ENCODE results near the gene RGP1. TPM values are rescaled to one million over a fixed set of nuclear protein-coding genes. Genes with fewer than 3 reads are reported as not detected.

The RGP1 gene
- total and polyA plus RNA-seq, 5 donors = 17.7 to 35.0 (median 26.1) TPM

DNA sequence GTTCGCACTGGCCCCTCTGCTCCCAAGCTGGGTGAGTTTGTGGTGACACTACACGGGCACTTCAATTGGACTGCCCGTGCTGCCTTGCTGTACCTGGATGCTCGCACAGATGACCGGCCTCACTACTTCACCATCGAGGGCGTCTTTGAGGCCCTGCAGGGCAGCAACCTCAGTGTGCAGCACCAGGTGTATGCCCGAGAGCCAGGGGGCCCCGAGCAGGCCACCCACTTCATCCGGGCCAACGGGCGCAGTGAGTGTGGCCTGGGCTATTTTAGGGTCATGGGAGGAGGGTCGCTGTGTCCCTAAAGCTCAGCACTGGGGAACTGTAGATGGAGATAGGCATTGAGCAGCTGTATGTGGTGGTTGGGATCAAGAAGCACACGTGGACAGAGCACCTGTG, 43.7 kb downstream of the RGP1 start:
- H3K27ac ChIP-seq (ENCODE audit: low read length) = no peak overlapping the region
- DNase-seq (peak in 2 of 3 donors; percentile 22 to 49), ATAC-seq (no peak)
- no peaks in the 10 kb centered on the region for H3K4me1 ChIP-seq (ENCODE audit: control insufficient read depth, insufficient read depth, low read length)
- WGBS = 89% methylated on average over 14 of the region's 14 CpGs
- intact Hi-C loops (cut with DNase I) = loop anchor here in 3 of 4 donors (5.0 kb wide), 2 partner anchors 34 to 89 kb away; partner anchors contain the start of genes FAM221B (in 1 of the 3) and TMEM8B (in 1 of the 3)
- no peaks in the 10 kb centered on the region for H3K27me3 ChIP-seq (ENCODE audit: control insufficient read depth, insufficient read depth)
- H3K4me3 ChIP-seq (ENCODE audit: low read length) = no peak overlapping the region
- no peaks in the 10 kb centered on the region for H3K9me3 ChIP-seq (ENCODE audit: control insufficient read depth, low read length)

DNA sequence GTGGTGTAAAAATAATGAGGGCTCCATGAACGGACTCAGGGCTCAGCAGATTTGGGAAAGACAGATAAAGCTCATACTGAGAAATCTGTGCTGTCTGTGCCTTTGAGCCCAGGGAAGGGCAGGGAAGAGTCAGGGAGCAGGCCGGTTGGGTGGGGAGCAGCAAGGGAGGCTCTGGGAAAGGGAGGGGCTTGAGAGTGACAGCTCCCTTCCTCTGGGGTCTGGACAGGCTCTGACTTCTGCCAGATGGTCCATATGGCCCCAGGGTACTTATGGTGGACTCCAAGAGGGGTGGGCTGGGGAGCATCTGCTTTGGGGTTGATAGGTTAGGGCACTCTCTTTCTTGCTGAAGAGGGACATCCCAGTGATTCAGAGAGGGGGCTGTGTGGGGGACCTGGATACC, 44.4 kb downstream of the RGP1 start:
- ATAC-seq = no peak
- 45% methylated on average over 2 of the region's 2 CpGs for WGBS
- no peak for DNase-seq
- H3K9me3 ChIP-seq (ENCODE audit: control insufficient read depth, low read length) = no peaks in the 10 kb centered on the region
- intact Hi-C loops (cut with DNase I) = loop anchor here in 3 of 4 donors (5.0 kb wide), 2 partner anchors 34 to 89 kb away; partner anchors contain the start of genes FAM221B (in 1 of the 3) and TMEM8B (in 1 of the 3)
- H3K27ac ChIP-seq (ENCODE audit: low read length) = no peak overlapping the region
- H3K27me3 ChIP-seq (ENCODE audit: control insufficient read depth, insufficient read depth) = no peaks in the 10 kb centered on the region
- H3K4me1 ChIP-seq (ENCODE audit: control insufficient read depth, insufficient read depth, low read length) = no peaks in the 10 kb centered on the region
- no peak overlapping the region for H3K4me3 ChIP-seq (ENCODE audit: low read length)

DNA sequence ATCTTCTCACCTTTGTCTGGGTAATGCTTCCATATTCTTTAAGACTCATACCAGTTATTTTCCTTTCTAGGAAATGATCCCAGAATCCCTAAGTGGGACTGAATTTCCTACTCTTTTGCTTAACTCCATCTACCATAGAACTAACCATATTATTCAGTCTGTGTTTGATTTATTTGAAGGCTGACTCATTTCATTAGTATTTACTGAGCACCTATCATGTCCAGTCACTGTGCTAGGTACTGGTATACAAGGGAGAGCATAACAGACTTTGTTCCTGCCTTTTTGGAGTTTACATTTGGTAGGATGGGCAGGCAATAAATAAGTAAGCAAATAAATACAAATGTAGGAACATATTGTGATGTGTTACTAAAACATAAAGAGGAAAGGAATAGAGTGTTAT, 46.6 kb downstream of the RGP1 start:
- no peak for ATAC-seq
- no peaks in the 10 kb centered on the region for H3K27me3 ChIP-seq (ENCODE audit: control insufficient read depth, insufficient read depth)
- no peak overlapping the region for H3K4me3 ChIP-seq (ENCODE audit: low read length)
- no peaks in the 10 kb centered on the region for H3K4me1 ChIP-seq (ENCODE audit: control insufficient read depth, insufficient read depth, low read length)
- DNase-seq = no peak
- H3K9me3 ChIP-seq (ENCODE audit: control insufficient read depth, low read length) = no peaks in the 10 kb centered on the region
- no peak overlapping the region for H3K27ac ChIP-seq (ENCODE audit: low read length)
- intact Hi-C loops (cut with DNase I) = no loop called here

DNA sequence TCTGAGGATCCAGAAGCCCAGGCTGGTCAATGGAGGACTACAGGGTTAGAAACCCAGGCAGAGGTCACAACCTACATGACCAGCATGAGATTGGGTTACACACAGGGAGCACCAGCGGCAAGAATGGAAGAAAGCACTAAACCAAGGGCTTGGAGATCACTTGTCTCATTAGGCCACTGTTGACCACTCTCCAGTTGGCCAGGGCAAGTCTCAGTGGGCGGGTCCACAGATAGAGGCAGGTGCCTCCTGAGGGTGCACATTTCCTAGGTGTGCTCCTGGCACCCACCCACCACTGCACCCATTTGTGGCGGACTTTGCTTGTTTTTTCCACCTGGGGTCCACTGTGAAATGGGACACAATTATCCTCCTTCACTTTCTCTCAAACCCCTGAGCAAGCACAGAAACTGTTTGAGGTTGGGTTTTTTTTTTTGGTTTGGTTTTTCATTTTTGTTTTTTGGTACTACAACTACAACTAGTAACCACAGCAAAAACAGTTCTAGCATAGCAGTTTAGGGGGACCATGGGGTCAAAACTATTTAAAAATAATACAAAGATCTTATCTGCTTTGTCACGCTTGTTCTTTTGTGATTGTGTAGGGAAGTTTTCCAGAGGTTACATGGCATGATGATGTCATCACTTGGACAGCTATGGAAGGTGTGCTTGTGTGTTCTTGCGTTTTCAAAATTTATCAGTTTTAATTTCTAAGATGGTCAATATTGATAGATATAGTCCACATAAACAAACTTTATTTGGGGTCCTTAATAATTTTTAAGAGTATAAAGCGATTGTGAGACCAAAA, 48.4 kb downstream of the RGP1 start:
- no peak for ATAC-seq
- Histone ChIP-seq H3K4me3 (ENCODE audit: low read length) (no peak overlapping the region), H3K4me1 (ENCODE audit: control insufficient read depth, insufficient read depth, low read length) (no peaks in the 10 kb centered on the region), H3K27ac (ENCODE audit: low read length) (no peak overlapping the region), H3K9me3 (ENCODE audit: control insufficient read depth, low read length) (no peaks in the 10 kb centered on the region), H3K27me3 (ENCODE audit: control insufficient read depth, insufficient read depth) (no peaks in the 10 kb centered on the region)
- 81% methylated on average over 6 of the region's 6 CpGs for WGBS
- no peak for DNase-seq
- intact Hi-C loops (cut with DNase I) = no loop called here

DNA sequence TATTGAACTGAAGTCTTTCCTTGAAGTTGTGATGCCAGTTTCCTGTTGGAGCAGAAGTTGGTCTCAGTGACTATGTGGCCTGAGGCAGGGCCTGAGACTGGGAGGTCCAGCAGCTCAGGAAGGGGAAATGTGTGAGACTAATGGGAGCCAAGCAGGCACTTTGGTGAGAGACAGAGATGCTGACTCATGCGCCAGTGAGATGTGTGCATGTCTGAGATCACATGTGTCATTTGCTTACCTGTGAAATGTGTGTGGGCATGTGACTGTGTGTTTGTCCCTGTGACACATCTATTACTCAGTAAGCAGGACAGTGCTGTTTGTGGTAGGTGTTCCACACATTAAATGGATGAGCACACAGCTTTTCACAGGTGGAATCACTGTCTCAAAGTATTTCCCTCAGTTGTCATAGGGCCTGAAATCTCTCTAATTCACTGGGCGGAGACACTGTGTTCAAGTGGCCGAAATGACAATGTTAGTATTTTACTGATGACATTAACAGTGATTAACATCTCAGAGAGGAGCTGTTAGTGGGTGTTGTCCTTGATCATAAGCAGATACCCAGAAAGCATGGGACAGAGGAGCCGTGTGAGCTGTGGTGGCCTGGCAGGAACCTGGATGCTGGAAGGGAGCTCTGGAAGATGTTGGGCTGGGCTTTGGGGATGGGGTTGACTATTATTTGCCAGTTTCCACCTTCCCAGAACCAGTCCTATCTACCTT, 49.7 kb downstream of the RGP1 start:
- Histone ChIP-seq H3K27ac (ENCODE audit: low read length) (no peak overlapping the region), H3K4me3 (ENCODE audit: low read length) (no peak overlapping the region), H3K9me3 (ENCODE audit: control insufficient read depth, low read length) (no peaks in the 10 kb centered on the region), H3K27me3 (ENCODE audit: control insufficient read depth, insufficient read depth) (no peaks in the 10 kb centered on the region), H3K4me1 (ENCODE audit: control insufficient read depth, insufficient read depth, low read length) (no peaks in the 10 kb centered on the region)
- intact Hi-C loops (cut with DNase I) = no loop called here
- no peak for DNase-seq
- no peak for ATAC-seq
- 89% methylated on average over 4 of the region's 4 CpGs for WGBS

DNA sequence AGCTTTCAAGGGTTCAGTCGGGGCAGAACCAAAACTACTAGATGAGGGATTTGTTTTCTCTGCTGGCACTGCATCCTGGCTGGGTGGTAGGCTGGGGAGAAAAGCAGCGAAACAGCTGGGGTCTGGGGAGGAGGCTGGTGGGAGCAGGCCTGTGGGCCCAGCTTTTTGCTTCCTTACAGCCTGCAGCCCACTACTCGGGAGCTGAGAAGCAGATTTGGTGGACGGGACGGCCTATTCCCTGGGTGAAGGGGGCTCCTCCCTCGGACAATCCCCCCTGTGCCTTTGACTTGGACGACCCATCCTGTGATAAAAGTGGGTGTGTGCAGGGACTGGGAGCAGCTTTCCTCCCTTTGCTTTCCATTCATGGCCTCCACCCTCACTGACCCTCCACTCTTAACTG, 51.4 kb downstream of the RGP1 start:
- intact Hi-C loops (cut with DNase I) = no loop called here
- Histone ChIP-seq H3K9me3 (ENCODE audit: control insufficient read depth, low read length) (no peaks in the 10 kb centered on the region), H3K4me3 (ENCODE audit: low read length) (no peak overlapping the region), H3K4me1 (ENCODE audit: control insufficient read depth, insufficient read depth, low read length) (no peaks in the 10 kb centered on the region), H3K27ac (ENCODE audit: low read length) (no peak overlapping the region), H3K27me3 (ENCODE audit: control insufficient read depth, insufficient read depth) (no peaks in the 10 kb centered on the region)
- DNase-seq (no peak), ATAC-seq (no peak)
- 78% methylated on average over 7 of the region's 7 CpGs for WGBS

DNA sequence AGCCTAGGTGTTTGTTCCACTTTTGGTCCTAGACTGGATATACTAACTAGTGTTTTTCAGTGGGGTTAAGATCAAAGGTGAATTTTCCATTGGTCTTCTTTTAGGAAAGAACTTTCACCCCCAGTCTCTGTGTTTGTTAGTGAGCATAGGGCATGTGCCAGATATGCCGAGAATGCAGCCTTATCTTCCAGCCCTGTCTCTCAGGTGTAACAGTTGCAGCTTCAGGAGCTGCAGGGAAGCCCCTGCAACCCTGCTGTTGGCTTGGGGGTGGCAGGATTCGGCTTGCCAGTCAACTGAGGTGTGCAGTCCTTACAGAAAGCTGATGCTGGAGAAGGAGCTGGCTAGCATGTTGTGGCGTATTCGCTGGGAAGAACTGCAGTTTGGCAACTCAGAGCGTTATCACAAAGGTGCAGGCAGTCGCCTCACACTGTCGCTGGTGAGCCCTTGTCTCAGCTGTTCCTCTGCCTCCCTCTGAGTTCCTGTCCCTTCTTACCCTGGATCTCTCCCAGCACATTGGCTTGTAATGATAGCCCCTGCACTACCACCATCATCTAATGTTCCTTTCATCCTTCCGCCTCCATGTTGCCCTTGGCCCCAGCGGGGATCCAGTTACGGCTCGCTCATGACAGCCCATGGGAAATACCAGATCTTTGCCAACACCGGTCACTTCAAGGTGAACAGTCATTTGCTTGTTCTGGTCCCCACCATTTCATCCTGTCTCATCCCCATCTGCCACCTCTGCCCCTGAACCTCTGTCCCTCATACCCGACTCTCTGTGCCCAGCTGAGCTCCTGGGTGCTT, 52.4 kb downstream of the RGP1 start:
- intact Hi-C loops (cut with DNase I) = no loop called here
- no peaks in the 10 kb centered on the region for H3K27me3 ChIP-seq (ENCODE audit: control insufficient read depth, insufficient read depth)
- H3K4me3 ChIP-seq (ENCODE audit: low read length) = no peak overlapping the region
- no peaks in the 10 kb centered on the region for H3K4me1 ChIP-seq (ENCODE audit: control insufficient read depth, insufficient read depth, low read length)
- H3K27ac ChIP-seq (ENCODE audit: low read length) = no peak overlapping the region
- peak in 1 of 2 donors; percentile 17 for ATAC-seq
- H3K9me3 ChIP-seq (ENCODE audit: control insufficient read depth, low read length) = no peaks in the 10 kb centered on the region
- no peak for DNase-seq
- WGBS = 86% methylated on average over 13 of the region's 13 CpGs

DNA sequence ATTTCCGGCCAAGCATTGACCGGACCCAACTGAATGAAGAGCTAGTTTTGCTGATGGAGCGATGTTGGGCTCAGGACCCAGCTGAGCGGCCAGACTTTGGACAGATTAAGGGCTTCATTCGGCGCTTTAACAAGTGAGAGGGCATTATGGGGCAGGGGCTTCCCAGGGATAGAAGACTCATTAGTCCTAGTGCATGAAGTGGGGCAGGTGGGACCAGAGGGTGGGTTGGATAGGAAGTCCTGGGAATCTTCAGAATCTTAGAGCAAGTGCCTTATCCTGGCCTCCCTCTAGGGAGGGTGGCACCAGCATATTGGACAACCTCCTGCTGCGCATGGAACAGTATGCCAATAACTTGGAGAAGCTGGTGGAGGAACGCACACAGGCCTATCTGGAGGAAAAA, 57.0 kb downstream of the RGP1 start:
- H3K27me3 ChIP-seq (ENCODE audit: control insufficient read depth, insufficient read depth) = no peaks in the 10 kb centered on the region
- ATAC-seq = no peak
- H3K4me1 ChIP-seq (ENCODE audit: control insufficient read depth, insufficient read depth, low read length) = no peaks in the 10 kb centered on the region
- H3K4me3 ChIP-seq (ENCODE audit: low read length) = no peak overlapping the region
- intact Hi-C loops (cut with DNase I) = no loop called here
- no peak for DNase-seq
- WGBS = 94% methylated on average over 8 of the region's 8 CpGs
- H3K27ac ChIP-seq (ENCODE audit: low read length) = no peak overlapping the region
- no peaks in the 10 kb centered on the region for H3K9me3 ChIP-seq (ENCODE audit: control insufficient read depth, low read length)

Small RNAs within 50 kb of the gene (microRNA-seq; reads per million reads assigned to microRNA genes)
- 0 to 0.42 reads per million in 2 donors for gene MIR6852
- gene MIR6853 = 0 to 0.42 reads per million in 2 donors

Other genes starting within 250 kb of the RGP1 start
- gene TESK1, start 144.0 kb upstream of the RGP1 start, total RNA-seq = 10 to 100 TPM; 25.0 to 35.3 (median 27.4) TPM
- gene TESK1, start 144.0 kb upstream of the RGP1 start, polyA plus RNA-seq = 30.5 TPM
- under 1 TPM; 0.58 to 0.68 (median 0.60) TPM for gene CD72, start 130.9 kb upstream of the RGP1 start, total RNA-seq
- gene CD72, start 130.9 kb upstream of the RGP1 start, polyA plus RNA-seq = 0.66 TPM
- gene SIT1, start 98.4 kb upstream of the RGP1 start, total RNA-seq = 1 to 10 TPM in 1 of 4 donors, under 1 TPM in 1, not detected in 2; 0.26 to 1.5 TPM
- 0.14 TPM for gene SIT1, start 98.4 kb upstream of the RGP1 start, polyA plus RNA-seq
- over 10,000 TPM; 19,654 to 22,919 (median 21,195) TPM for gene RMRP, start 91.3 kb upstream of the RGP1 start, total RNA-seq
- 218 TPM for gene RMRP, start 91.3 kb upstream of the RGP1 start, polyA plus RNA-seq
- gene CCDC107, start 91.0 kb upstream of the RGP1 start, total RNA-seq = 10 to 100 TPM; 54.7 to 61.6 (median 60.1) TPM
- gene CCDC107, start 91.0 kb upstream of the RGP1 start, polyA plus RNA-seq = 75.0 TPM
- gene ARHGEF39, start 84.1 kb upstream of the RGP1 start, total RNA-seq = under 1 TPM in 3 of 4 donors, not detected in 1; 0.29 to 0.50 (median 0.34) TPM
- 0.52 TPM for gene ARHGEF39, start 84.1 kb upstream of the RGP1 start, polyA plus RNA-seq
- gene CA9, start 75.4 kb upstream of the RGP1 start, total RNA-seq = 1 to 10 TPM in 3 of 4 donors, not detected in 1; 1.0 to 1.2 (median 1.1) TPM
- gene CA9, start 75.4 kb upstream of the RGP1 start, polyA plus RNA-seq = 1.4 TPM
- 100 to 1,000 TPM; 573 to 840 (median 738) TPM for gene TPM2, start 59.4 kb upstream of the RGP1 start, total RNA-seq
- 2,123 TPM for gene TPM2, start 59.4 kb upstream of the RGP1 start, polyA plus RNA-seq
- 100 to 1,000 TPM; 263 to 375 (median 298) TPM for gene TLN1, start 17.1 kb upstream of the RGP1 start, total RNA-seq
- gene TLN1, start 17.1 kb upstream of the RGP1 start, polyA plus RNA-seq = 171 TPM
- gene CREB3, start 16.6 kb upstream of the RGP1 start, total RNA-seq = 10 to 100 TPM; 24.5 to 35.4 (median 25.7) TPM
- gene CREB3, start 16.6 kb upstream of the RGP1 start, polyA plus RNA-seq = 29.6 TPM
- 100 to 1,000 TPM in 2 of 4 donors, 10 to 100 TPM in 2; 93.7 to 117 (median 102) TPM for gene GBA2, start 59 bp upstream of the RGP1 start, total RNA-seq
- 70.3 TPM for gene GBA2, start 59 bp upstream of the RGP1 start, polyA plus RNA-seq
- not detected for gene MSMP, start 5.0 kb downstream of the RGP1 start, total RNA-seq
- 0.27 TPM for gene MSMP, start 5.0 kb downstream of the RGP1 start, polyA plus RNA-seq
- gene NPR2, start 42.3 kb downstream of the RGP1 start, total RNA-seq = 10 to 100 TPM; 21.3 to 29.9 (median 26.3) TPM
- 24.7 TPM for gene NPR2, start 42.3 kb downstream of the RGP1 start, polyA plus RNA-seq
- gene SPAG8, start 63.0 kb downstream of the RGP1 start, total RNA-seq = 1 to 10 TPM; 2.6 to 6.0 (median 4.9) TPM
- 5.4 TPM for gene SPAG8, start 63.0 kb downstream of the RGP1 start, polyA plus RNA-seq
- gene HINT2, start 65.8 kb downstream of the RGP1 start, total RNA-seq = 10 to 100 TPM; 56.7 to 60.7 (median 59.0) TPM
- gene HINT2, start 65.8 kb downstream of the RGP1 start, polyA plus RNA-seq = 108 TPM
- not detected for gene FAM221B, start 79.4 kb downstream of the RGP1 start, total RNA-seq
- not detected for gene FAM221B, start 79.4 kb downstream of the RGP1 start, polyA plus RNA-seq
- 10 to 100 TPM; 19.5 to 21.3 (median 21.0) TPM for gene TMEM8B, start 79.9 kb downstream of the RGP1 start, total RNA-seq
- gene TMEM8B, start 79.9 kb downstream of the RGP1 start, polyA plus RNA-seq = 12.7 TPM
- not detected for gene OR13J1, start 121.1 kb downstream of the RGP1 start, total RNA-seq
- not detected for gene OR13J1, start 121.1 kb downstream of the RGP1 start, polyA plus RNA-seq
- gene HRCT1, start 156.9 kb downstream of the RGP1 start, total RNA-seq = 1 to 10 TPM; 2.0 to 5.9 (median 5.1) TPM
- 3.3 TPM for gene HRCT1, start 156.9 kb downstream of the RGP1 start, polyA plus RNA-seq
- gene SPAAR, start 160.2 kb downstream of the RGP1 start, total RNA-seq = 1 to 10 TPM; 3.7 to 8.0 (median 5.8) TPM
- gene SPAAR, start 160.2 kb downstream of the RGP1 start, polyA plus RNA-seq = 8.7 TPM
- not detected for gene OR2S2, start 208.9 kb downstream of the RGP1 start, total RNA-seq
- not detected for gene OR2S2, start 208.9 kb downstream of the RGP1 start, polyA plus RNA-seq